NCI-H1694 treated with DMSO at 0.1 percent for 48 hours (cell line): ENCODE measurements around the gene EGR1.
"Not testable (repeated sequence)": the region's sequence is repeated elsewhere in the genome, so short reads cannot be mapped to it uniquely, and the experiment has no call there.

Experiments
- DNase-seq: peaks from one replicate; lab custom pipeline; 2025; lab: John Stamatoyannopoulos, UW

EGR1 gene

DNA sequence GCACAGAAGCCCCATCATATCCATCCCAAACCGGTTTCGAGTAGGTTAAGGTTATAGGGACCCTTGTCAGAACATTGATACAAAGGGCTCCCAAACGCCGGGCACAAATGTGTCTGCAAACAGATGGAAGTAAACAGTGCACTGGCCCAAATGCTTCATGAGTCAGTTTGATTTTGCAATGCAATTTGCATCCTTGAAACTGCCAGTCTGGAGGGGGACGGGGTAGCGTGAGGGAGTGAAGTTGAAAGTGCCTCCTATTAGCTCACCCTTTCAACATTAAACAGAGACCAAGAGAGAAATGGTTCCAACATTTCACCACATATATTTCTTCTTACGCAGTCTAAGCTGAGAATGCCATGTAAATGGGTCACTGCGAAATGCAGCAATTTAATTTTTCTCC lies 42.2 kb downstream of the EGR1 start:
- DNase-seq = not testable (repeated sequence)

DNA sequence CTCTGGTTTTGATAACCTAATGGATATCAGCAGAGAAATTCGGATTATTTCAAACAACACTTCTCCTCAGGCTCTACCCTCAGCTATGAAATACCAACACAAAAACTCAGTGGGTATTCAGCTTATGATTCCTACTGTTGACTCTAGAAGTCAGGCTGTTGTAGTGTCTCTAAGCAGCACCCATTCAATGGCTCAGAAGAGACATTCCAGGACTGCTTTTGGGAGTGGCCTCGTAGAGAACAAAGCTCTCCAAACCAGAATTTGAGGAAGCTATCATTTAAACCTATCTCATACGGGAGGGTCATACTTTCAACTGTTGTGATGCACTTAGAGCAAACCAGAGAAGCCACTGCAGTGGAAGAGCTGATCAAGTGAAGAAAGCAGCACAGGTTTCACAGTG lies 43.7 kb downstream of the EGR1 start:
- DNase-seq = no peak

- DNase-seq = no peak
Measured at GRCh38 chr5:138514021-138514420, 48.7 kb downstream of the EGR1 start.

GRCh38 chr5:138515556-138516245 lies 50.4 kb downstream of the EGR1 start:
- no peak for DNase-seq

DNA sequence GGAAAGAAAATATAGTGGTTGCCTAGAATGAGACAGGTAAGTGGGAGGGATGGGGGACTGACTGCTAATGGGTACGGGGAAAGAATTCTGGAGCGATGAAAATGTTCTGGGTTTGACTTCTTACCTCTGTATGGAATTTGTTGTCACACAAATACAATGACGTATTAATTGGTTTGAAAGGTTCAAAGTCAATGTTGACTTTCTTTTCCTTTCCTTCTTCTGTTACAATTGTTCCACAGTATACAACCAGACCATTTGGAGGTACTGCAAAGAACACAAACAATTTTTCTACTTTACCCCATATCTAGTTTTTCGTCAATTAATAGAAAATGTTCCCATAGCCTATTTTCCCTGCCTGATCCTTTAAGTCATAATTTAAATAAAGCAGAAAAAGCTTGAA lies 52.2 kb downstream of the EGR1 start:
- DNase-seq = no peak
